ENCODE data around the gene NHLRC2. TPM values are rescaled to one million over a fixed set of nuclear protein-coding genes. Genes with fewer than 3 reads are reported as not detected.

NHLRC2 gene
- total and polyA plus RNA-seq, 4 donors: 2.4 to 40.0 (median 21.0) TPM

GRCh38 chr10:113960617-113961181 is 106.2 kb downstream of the NHLRC2 start:
- Histone ChIP-seq H3K4me1 (ENCODE audit: control insufficient read depth in 1 of 2, insufficient read depth in 2 of 2, low read length in 2 of 2) (peaks cover 2 to 3% of the 10 kb centered on the region in 2 donors), H3K36me3 (ENCODE audit: control insufficient read depth in 1 of 2, insufficient read depth in 2 of 2, low read length in 1 of 2) (no peaks in the 10 kb centered on the region), H3K4me3 (ENCODE audit: low read length in 2 of 2) (no peak overlapping the region), H3K9me3 (ENCODE audit: control insufficient read depth, low read length) (no peaks in the 10 kb centered on the region), H3K27ac (ENCODE audit: low read depth in 1 of 2, low read length in 2 of 2) (no peak overlapping the region), H3K27me3 (ENCODE audit: control insufficient read depth in 1 of 2, insufficient read depth in 2 of 2, low read length in 1 of 2) (no peaks in the 10 kb centered on the region)
- 79 to 87% methylated on average over 11 of the region's 11 CpGs for WGBS, 2 donors
- intact Hi-C loops (cut with DNase I): no loop called here
- no peak for ATAC-seq (ENCODE audit: low FRiP score)
- no peak for DNase-seq

GRCh38 chr10:113961182-113962031 is 106.9 kb downstream of the NHLRC2 start:
- DNase-seq (no peak), ATAC-seq (ENCODE audit: low FRiP score) (no peak)
- Histone ChIP-seq H3K4me3 (ENCODE audit: low read length in 2 of 2) (no peak overlapping the region), H3K36me3 (ENCODE audit: control insufficient read depth in 1 of 2, insufficient read depth in 2 of 2, low read length in 1 of 2) (no peaks in the 10 kb centered on the region), H3K9me3 (ENCODE audit: control insufficient read depth, low read length) (no peaks in the 10 kb centered on the region), H3K4me1 (ENCODE audit: control insufficient read depth in 1 of 2, insufficient read depth in 2 of 2, low read length in 2 of 2) (peaks cover 2 to 3% of the 10 kb centered on the region in 2 donors), H3K27ac (ENCODE audit: low read depth in 1 of 2, low read length in 2 of 2) (no peak overlapping the region), H3K27me3 (ENCODE audit: control insufficient read depth in 1 of 2, insufficient read depth in 2 of 2, low read length in 1 of 2) (no peaks in the 10 kb centered on the region)
- intact Hi-C loops (cut with DNase I): no loop called here
- WGBS, 2 donors: 81 to 83% methylated on average over 14 of the region's 14 CpGs

- Histone ChIP-seq H3K4me1 (ENCODE audit: control insufficient read depth in 1 of 2, insufficient read depth in 2 of 2, low read length in 2 of 2) (no peaks in the 10 kb centered on the region), H3K27me3 (ENCODE audit: control insufficient read depth in 1 of 2, insufficient read depth in 2 of 2, low read length in 1 of 2) (no peaks in the 10 kb centered on the region), H3K27ac (ENCODE audit: low read depth in 1 of 2, low read length in 2 of 2) (no peak overlapping the region), H3K4me3 (ENCODE audit: low read length in 2 of 2) (no peak overlapping the region), H3K9me3 (ENCODE audit: control insufficient read depth, low read length) (no peaks in the 10 kb centered on the region), H3K36me3 (ENCODE audit: control insufficient read depth in 1 of 2, insufficient read depth in 2 of 2, low read length in 1 of 2) (no peaks in the 10 kb centered on the region)
- no peak for DNase-seq
- WGBS, 2 donors: 62 to 77% methylated on average over 2 of the region's 2 CpGs
- ATAC-seq (ENCODE audit: low FRiP score): no peak
- intact Hi-C loops (cut with DNase I): no loop called here
Measured at GRCh38 chr10:113965077-113965476, 110.6 kb downstream of the NHLRC2 start.

- intact Hi-C loops (cut with DNase I): no loop called here
- Histone ChIP-seq H3K4me3 (ENCODE audit: low read length in 2 of 2) (no peak overlapping the region), H3K9me3 (ENCODE audit: control insufficient read depth, low read length) (no peaks in the 10 kb centered on the region), H3K4me1 (ENCODE audit: control insufficient read depth in 1 of 2, insufficient read depth in 2 of 2, low read length in 2 of 2) (no peaks in the 10 kb centered on the region), H3K27ac (ENCODE audit: low read depth in 1 of 2, low read length in 2 of 2) (no peak overlapping the region), H3K27me3 (ENCODE audit: control insufficient read depth in 1 of 2, insufficient read depth in 2 of 2, low read length in 1 of 2) (no peaks in the 10 kb centered on the region), H3K36me3 (ENCODE audit: control insufficient read depth in 1 of 2, insufficient read depth in 2 of 2, low read length in 1 of 2) (no peaks in the 10 kb centered on the region)
- WGBS, 2 donors: 80 to 81% methylated on average over 5 of the region's 5 CpGs
- DNase-seq (no peak), ATAC-seq (ENCODE audit: low FRiP score) (no peak)
Measured at GRCh38 chr10:113965683-113966082, 111.2 kb downstream of the NHLRC2 start.

Other genes with a start within 250 kb of the NHLRC2 start
- not detected for gene NRAP, start 190.6 kb upstream of the NHLRC2 start, total RNA-seq
- gene NRAP, start 190.6 kb upstream of the NHLRC2 start, polyA plus RNA-seq: under 1 TPM; 0.03 to 0.88 TPM
- gene CASP7, start 174.7 kb upstream of the NHLRC2 start, total RNA-seq: 10 to 100 TPM; 17.6 to 22.2 TPM
- 10 to 100 TPM; 16.5 to 35.2 TPM for gene CASP7, start 174.7 kb upstream of the NHLRC2 start, polyA plus RNA-seq
- gene PLEKHS1, start 103.0 kb upstream of the NHLRC2 start, total RNA-seq: under 1 TPM; 0.21 to 0.29 TPM
- gene PLEKHS1, start 103.0 kb upstream of the NHLRC2 start, polyA plus RNA-seq: 1 to 10 TPM in 1 of 2 donors, under 1 TPM in 1; 0.03 to 4.1 TPM
- 1 to 10 TPM; 3.5 to 3.8 TPM for gene DCLRE1A, start 579 bp upstream of the NHLRC2 start, total RNA-seq
- 1 to 10 TPM; 1.9 to 2.0 TPM for gene DCLRE1A, start 579 bp upstream of the NHLRC2 start, polyA plus RNA-seq
- gene ADRB1, start 189.2 kb downstream of the NHLRC2 start, total RNA-seq: under 1 TPM; 0.12 to 0.19 TPM
- not detected for gene ADRB1, start 189.2 kb downstream of the NHLRC2 start, polyA plus RNA-seq

Measured in aorta (tissue), 5 donors.